ENCODE measurements around the gene PTRH1.

PTRH1 gene

DNA sequence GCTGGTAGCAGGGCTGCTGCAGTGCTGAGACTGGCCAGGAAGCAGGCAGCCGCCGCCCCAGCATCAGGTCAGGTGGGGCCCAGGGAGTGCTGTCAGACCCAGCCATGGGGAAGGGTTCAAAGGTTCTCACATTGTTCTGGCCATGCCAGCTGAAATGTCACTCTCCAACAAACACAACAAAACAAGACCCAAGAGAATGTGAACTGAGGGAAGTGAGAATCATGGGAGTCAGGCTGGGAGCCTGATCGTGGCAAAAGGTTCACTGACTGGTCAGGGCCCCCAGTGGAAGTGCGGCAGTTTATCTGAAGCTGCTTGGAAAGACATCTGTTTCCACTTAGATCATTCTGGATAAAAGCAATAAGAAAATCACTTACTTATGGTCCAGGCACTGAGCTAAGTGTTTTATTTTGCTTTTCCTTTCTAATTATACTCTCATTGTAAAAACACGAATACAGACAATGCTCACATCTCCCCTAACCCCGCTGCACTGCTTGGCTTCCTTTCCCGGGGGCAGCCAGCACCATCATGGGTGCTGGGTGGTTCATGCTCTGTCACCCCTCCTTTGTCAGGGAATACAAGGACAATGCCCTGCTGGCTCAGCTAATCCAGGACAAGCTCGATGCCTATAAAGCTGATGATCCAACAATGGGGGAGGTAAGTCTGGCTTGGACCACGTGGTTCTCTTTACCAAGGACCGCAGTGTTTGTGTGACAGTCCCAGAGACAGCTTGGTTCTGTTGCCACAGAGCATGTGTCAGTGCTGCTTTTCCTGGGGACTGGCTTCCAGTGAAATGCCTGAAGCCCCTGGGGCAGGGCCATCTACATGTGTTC lies 50.6 kb downstream of the PTRH1 start:
- no peak for DNase-seq (ENCODE audit: low read depth in 2 of 2, low spot score in 1 of 2)

GRCh38 chr9:127664324-127664677 lies 51.2 kb downstream of the PTRH1 start:
- no peak for DNase-seq (ENCODE audit: low read depth in 2 of 2, low spot score in 1 of 2)

All from stimulated activated CD8-positive, alpha-beta memory T cell treated with anti-CD3 and anti-CD28 coated beads, Interleukin-4, amount 100 ng/mL, for 4 hours (primary cell).